UCSD-AML1 (cell line): ENCODE results near the gene LAMA3.
"Not testable (repeated sequence)": the region's sequence is repeated elsewhere in the genome, so short reads cannot be mapped to it uniquely, and the experiment has no call there.

ENCODE experiments used
- DNase-seq: peaks from one replicate; lab custom pipeline; 2025; ENCODE audit not compliant: unreplicated experiment; lab: John Stamatoyannopoulos, UW

LAMA3 gene

GRCh38 chr18:23725827-23726661, 36.8 kb downstream of the LAMA3 start:
- DNase-seq: no peak

GRCh38 chr18:23727707-23728493, 38.6 kb downstream of the LAMA3 start:
- DNase-seq: no peak

GRCh38 chr18:23730857-23731256, 41.6 kb downstream of the LAMA3 start:
- no peak for DNase-seq

- no peak for DNase-seq
Observed at GRCh38 chr18:23731861-23732260, 42.6 kb downstream of the LAMA3 start.

GRCh38 chr18:23732439-23732838, 43.2 kb downstream of the LAMA3 start:
- DNase-seq: no peak

- not testable (repeated sequence) for DNase-seq
Observed at GRCh38 chr18:23733265-23733664, 44.0 kb downstream of the LAMA3 start.

GRCh38 chr18:23733895-23734294, 44.6 kb downstream of the LAMA3 start:
- no peak for DNase-seq

GRCh38 chr18:23735021-23735464, 45.8 kb downstream of the LAMA3 start:
- DNase-seq: no peak

- no peak for DNase-seq
Observed at GRCh38 chr18:23737578-23737977, 48.3 kb downstream of the LAMA3 start.

GRCh38 chr18:23738151-23738550, 48.9 kb downstream of the LAMA3 start:
- DNase-seq: no peak

GRCh38 chr18:23738575-23738974, 49.3 kb downstream of the LAMA3 start:
- DNase-seq: no peak

- DNase-seq: no peak
Observed at GRCh38 chr18:23740105-23740830, 51.0 kb downstream of the LAMA3 start.

- not testable (repeated sequence) for DNase-seq
Observed at GRCh38 chr18:23741967-23742366, 52.7 kb downstream of the LAMA3 start.

GRCh38 chr18:23743733-23744333, 54.6 kb downstream of the LAMA3 start:
- DNase-seq: no peak

- no peak for DNase-seq
Observed at GRCh38 chr18:23745366-23745765, 56.1 kb downstream of the LAMA3 start.

GRCh38 chr18:23746851-23747250, 57.6 kb downstream of the LAMA3 start:
- no peak for DNase-seq

GRCh38 chr18:23752363-23752762, 63.1 kb downstream of the LAMA3 start:
- DNase-seq: no peak

GRCh38 chr18:23752796-23753195, 63.5 kb downstream of the LAMA3 start:
- no peak for DNase-seq

GRCh38 chr18:23756590-23757436, 67.6 kb downstream of the LAMA3 start:
- DNase-seq: no peak

- no peak for DNase-seq
Observed at GRCh38 chr18:23757437-23757733, 68.1 kb downstream of the LAMA3 start.
